Measurements from ENCODE around the gene BLOC1S4. TPM values are rescaled to one million over a fixed set of nuclear protein-coding genes. Genes with fewer than 3 reads are reported as not detected.
"Not testable (repeated sequence)": the region's sequence is repeated elsewhere in the genome, so short reads cannot be mapped to it uniquely, and the experiment has no call there.

BLOC1S4 gene
- total RNA-seq, 1 experiment from 2014 or later, result 10.7 TPM

DNA sequence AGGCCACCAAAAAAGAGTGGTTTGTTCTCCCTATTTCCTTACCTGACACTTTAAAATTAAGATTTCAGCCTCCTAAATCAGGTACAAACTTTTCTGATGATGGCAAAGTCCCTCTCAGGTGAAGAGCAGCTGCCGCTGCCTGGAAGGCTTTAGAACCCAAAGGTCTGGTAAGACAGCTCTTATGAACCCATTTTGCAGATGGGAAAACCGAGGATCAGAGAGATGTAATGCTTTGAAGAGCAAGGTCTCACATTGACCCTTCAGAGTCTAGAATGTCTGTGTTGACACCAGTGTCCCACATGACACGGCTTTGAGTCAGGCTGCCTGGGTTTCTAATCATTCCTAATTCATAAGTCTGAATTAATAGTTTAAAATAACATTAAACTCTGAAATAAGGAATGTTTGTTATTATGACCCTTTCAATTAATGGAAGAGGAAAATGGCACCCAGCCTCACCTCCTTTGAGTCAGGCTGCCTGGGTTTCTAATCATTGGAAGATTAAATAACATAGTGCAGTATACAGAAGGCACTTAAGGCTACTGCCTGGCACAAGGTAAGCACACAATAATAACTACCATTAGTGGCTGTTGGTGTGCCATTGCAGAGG is 38.6 kb downstream of the BLOC1S4 start:
- in situ Hi-C loops (cut with HindIII; ENCODE audit: low pct_unique_long_range_greater_than_20kb, low sequenced_read_pairs) (no loop called here), intact Hi-C loops (cut with micrococcal nuclease; ENCODE audit: unreplicated experiment) (no loop called here)
- H3K9me3 ChIP-seq (ENCODE audit: control insufficient read depth, insufficient read depth, low read depth, low read length), result no peaks in the 10 kb centered on the region
- H3K27ac ChIP-seq (ENCODE audit: low read length), result no peak overlapping the region
- CTCF ChIA-PET, result interaction anchor here (0.5 kb wide), 1 partner anchor 104 kb away, joined by 8 read pairs; no protein-coding TSS in a partner anchor
- TF ChIP-seq SIN3A (IDR thresholded peaks at IDR 0.05; ENCODE audit: borderline replicate concordance, insufficient read depth, low read depth, low read length) (no peak), POLR2AphosphoS5 (IDR thresholded peaks at IDR 0.05; ENCODE audit: low read depth, low read length) (no peak), TCF7L2 (IDR thresholded peaks at IDR 0.05; ENCODE audit: low read depth, low read length) (no peak)
- TF ChIP-seq, protein P1, sequence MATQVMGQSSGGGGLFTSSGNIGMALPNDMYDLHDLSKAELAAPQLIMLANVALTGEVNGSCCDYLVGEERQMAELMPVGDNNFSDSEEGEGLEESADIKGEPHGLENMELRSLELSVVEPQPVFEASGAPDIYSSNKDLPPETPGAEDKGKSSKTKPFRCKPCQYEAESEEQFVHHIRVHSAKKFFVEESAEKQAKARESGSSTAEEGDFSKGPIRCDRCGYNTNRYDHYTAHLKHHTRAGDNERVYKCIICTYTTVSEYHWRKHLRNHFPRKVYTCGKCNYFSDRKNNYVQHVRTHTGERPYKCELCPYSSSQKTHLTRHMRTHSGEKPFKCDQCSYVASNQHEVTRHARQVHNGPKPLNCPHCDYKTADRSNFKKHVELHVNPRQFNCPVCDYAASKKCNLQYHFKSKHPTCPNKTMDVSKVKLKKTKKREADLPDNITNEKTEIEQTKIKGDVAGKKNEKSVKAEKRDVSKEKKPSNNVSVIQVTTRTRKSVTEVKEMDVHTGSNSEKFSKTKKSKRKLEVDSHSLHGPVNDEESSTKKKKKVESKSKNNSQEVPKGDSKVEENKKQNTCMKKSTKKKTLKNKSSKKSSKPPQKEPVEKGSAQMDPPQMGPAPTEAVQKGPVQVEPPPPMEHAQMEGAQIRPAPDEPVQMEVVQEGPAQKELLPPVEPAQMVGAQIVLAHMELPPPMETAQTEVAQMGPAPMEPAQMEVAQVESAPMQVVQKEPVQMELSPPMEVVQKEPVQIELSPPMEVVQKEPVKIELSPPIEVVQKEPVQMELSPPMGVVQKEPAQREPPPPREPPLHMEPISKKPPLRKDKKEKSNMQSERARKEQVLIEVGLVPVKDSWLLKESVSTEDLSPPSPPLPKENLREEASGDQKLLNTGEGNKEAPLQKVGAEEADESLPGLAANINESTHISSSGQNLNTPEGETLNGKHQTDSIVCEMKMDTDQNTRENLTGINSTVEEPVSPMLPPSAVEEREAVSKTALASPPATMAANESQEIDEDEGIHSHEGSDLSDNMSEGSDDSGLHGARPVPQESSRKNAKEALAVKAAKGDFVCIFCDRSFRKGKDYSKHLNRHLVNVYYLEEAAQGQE (IDR thresholded peaks at IDR 0.05; ENCODE audit: insufficient read depth in 1 of 2, low read depth in 2 of 2, low read length in 1 of 2), result no peak
- TF ChIP-seq, protein P2, sequence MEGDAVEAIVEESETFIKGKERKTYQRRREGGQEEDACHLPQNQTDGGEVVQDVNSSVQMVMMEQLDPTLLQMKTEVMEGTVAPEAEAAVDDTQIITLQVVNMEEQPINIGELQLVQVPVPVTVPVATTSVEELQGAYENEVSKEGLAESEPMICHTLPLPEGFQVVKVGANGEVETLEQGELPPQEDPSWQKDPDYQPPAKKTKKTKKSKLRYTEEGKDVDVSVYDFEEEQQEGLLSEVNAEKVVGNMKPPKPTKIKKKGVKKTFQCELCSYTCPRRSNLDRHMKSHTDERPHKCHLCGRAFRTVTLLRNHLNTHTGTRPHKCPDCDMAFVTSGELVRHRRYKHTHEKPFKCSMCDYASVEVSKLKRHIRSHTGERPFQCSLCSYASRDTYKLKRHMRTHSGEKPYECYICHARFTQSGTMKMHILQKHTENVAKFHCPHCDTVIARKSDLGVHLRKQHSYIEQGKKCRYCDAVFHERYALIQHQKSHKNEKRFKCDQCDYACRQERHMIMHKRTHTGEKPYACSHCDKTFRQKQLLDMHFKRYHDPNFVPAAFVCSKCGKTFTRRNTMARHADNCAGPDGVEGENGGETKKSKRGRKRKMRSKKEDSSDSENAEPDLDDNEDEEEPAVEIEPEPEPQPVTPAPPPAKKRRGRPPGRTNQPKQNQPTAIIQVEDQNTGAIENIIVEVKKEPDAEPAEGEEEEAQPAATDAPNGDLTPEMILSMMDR (IDR thresholded peaks at IDR 0.05), result no peak
- peaks cover 18% of the 10 kb centered on the region; the same call in 1 of the 2 replicates for H3K4me1 ChIP-seq (ENCODE audit: control insufficient read depth, insufficient read depth, low read length)
- H3K4me3 ChIP-seq (ENCODE audit: low read depth in 2 of 2, low read length in 2 of 2), result no peak overlapping the region
- no peaks in the 10 kb centered on the region for H3K27me3 ChIP-seq (ENCODE audit: control insufficient read depth, insufficient read depth, low read length)
- no peaks in the 10 kb centered on the region for H3K36me3 ChIP-seq (ENCODE audit: control insufficient read depth, insufficient read depth, low read length)
- no TSS peak for BruUV-seq (replicated peaks)
- POLR2A ChIA-PET, result no interaction called here
- ATAC-seq (no peak), DNase-seq (ENCODE audit: low read depth, low spot score) (no peak)

DNA sequence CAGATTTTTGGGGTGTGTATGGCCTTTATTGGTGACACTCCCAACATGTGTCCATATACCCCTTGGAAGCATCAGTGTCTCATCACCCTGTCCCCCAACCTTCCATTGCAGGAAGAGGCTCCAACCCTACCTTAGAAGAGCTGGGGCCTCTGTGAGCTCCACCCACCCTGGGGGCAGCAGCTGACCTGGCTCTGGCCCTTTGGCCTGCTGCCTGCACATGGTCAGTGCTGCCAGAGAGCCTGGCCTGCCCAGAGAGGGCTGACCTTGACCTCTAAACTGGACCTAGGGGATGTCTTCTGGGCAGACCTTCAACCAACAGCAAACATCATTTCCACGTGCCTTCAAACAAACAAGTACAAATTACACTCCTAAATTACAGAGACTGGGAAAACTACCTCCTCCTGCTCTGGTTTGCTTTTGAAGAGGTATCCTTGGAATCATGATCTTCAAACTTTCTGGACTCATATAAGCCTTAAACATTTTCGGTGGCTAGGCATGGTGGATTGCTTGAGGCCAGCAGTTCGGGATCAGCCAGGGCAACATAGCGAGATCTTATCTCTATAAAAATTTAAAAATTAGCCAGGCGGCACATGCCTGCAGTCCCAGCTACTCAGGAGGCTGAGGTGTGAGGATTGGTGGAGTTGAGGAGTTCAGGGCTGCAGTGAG is 39.2 kb downstream of the BLOC1S4 start:
- Histone ChIP-seq H3K4me3 (ENCODE audit: low read depth in 2 of 2, low read length in 2 of 2) (no peak overlapping the region), H3K4me1 (ENCODE audit: control insufficient read depth, insufficient read depth, low read length) (peaks cover 12% of the 10 kb centered on the region; the same call in 1 of the 2 replicates), H3K36me3 (ENCODE audit: control insufficient read depth, insufficient read depth, low read length) (no peaks in the 10 kb centered on the region), H3K9me3 (ENCODE audit: control insufficient read depth, insufficient read depth, low read depth, low read length) (no peaks in the 10 kb centered on the region), H3K27me3 (ENCODE audit: control insufficient read depth, insufficient read depth, low read length) (no peaks in the 10 kb centered on the region), H3K27ac (ENCODE audit: low read length) (no peak overlapping the region)
- ATAC-seq, result peak; percentile 45; the same call in 1 of the 2 replicates
- ChIA-PET POLR2A (no interaction called here), CTCF (interaction anchor here (1.0 kb wide), 1 partner anchor 35 kb away, joined by 3 read pairs; no protein-coding TSS in a partner anchor)
- intact Hi-C loops (cut with micrococcal nuclease; ENCODE audit: unreplicated experiment), result no loop called here
- in situ Hi-C loops (cut with HindIII; ENCODE audit: low pct_unique_long_range_greater_than_20kb, low sequenced_read_pairs), result no loop called here
- TF ChIP-seq SIN3A (IDR thresholded peaks at IDR 0.05; ENCODE audit: borderline replicate concordance, insufficient read depth, low read depth, low read length) (no peak), TCF7L2 (IDR thresholded peaks at IDR 0.05; ENCODE audit: low read depth, low read length) (no peak), POLR2AphosphoS5 (IDR thresholded peaks at IDR 0.05; ENCODE audit: low read depth, low read length) (no peak)
- TF ChIP-seq, protein P2 (IDR thresholded peaks at IDR 0.05), result no peak
- TF ChIP-seq, protein P1 (IDR thresholded peaks at IDR 0.05; ENCODE audit: insufficient read depth in 1 of 2, low read depth in 2 of 2, low read length in 1 of 2), result no peak
- no TSS peak for BruUV-seq (replicated peaks)
- no peak for DNase-seq (ENCODE audit: low read depth, low spot score)

DNA sequence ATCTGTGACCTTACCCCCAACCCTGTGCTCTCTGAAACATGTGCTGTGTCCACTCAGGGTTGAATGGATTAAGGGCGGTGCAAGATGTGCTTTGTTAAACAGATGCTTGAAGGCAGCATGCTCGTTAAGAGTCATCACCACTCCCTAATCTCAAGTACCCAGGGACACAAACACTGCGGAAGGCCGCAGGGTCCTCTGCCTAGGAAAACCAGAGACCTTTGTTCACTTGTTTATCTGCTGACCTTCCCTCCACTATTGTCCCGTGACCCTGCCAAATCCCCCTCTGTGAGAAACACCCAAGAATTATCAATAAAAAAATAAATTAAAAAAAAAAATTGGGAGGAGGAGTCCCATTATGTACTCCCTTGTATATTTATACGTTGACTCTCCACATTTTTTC is 40.4 kb downstream of the BLOC1S4 start:
- H3K4me1 ChIP-seq (ENCODE audit: control insufficient read depth, insufficient read depth, low read length); H3K27me3 ChIP-seq (ENCODE audit: control insufficient read depth, insufficient read depth, low read length); intact Hi-C loops (cut with micrococcal nuclease; ENCODE audit: unreplicated experiment); DNase-seq (ENCODE audit: low read depth, low spot score); in situ Hi-C loops (cut with HindIII; ENCODE audit: low pct_unique_long_range_greater_than_20kb, low sequenced_read_pairs); H3K27ac ChIP-seq (ENCODE audit: low read length); H3K9me3 ChIP-seq (ENCODE audit: control insufficient read depth, insufficient read depth, low read depth, low read length); H3K4me3 ChIP-seq (ENCODE audit: low read depth in 2 of 2, low read length in 2 of 2); POLR2A ChIA-PET; ATAC-seq; H3K36me3 ChIP-seq (ENCODE audit: control insufficient read depth, insufficient read depth, low read length); CTCF ChIA-PET; BruUV-seq (replicated peaks): not testable (repeated sequence)

Measured in Panc1 (cell line).